Gastrocnemius medialis (tissue), 4 donors: Measurements from ENCODE around the gene EEIG1. TPM values are rescaled to one million over a fixed set of nuclear protein-coding genes. Genes with fewer than 3 reads are reported as not detected.
A peak's percentile ranks its signal among the peaks of the same experiment; 100 is the strongest.

Source experiments
- ATAC-seq, 2 donors: fragments of 150-250 bp; one replicate each; pipeline ENCODE4 v1.9.1; 2016
- DNase-seq, 2 donors: peaks; one replicate each; pipeline ENCODE4 v3.0.0-alpha.2; 2019
- H3K27ac ChIP-seq, 4 donors: fragments of 200-600 bp; sonication (generic); 1 replicate in 1 of 4; 2 replicates in 3 of 4; pipeline ENCODE4 v1.5.1; 2016 to 2018; ENCODE audit warnings: mild to moderate bottlenecking in 2 of 4, moderate library complexity in 1 of 4
- H3K27me3 ChIP-seq, 3 donors: fragments of 200-600 bp; sonication (generic) in 2 of 3; 1 replicate in 1 of 3; 2 replicates in 2 of 3; pipeline versions ENCODE4 v1.5.1 to v1.6.0; 2016 to 2019; ENCODE audit warnings: mild to moderate bottlenecking in 1 of 3, moderate library complexity in 1 of 3
- H3K36me3 ChIP-seq, 2 donors: fragments of 200-600 bp; sonication (generic) in 1 of 2; one replicate each; pipeline ENCODE4 v1.5.1; 2017 to 2018
- H3K4me1 ChIP-seq, 2 donors: fragments of 200-600 bp; sonication (generic) in 1 of 2; one replicate each; pipeline ENCODE4 v1.5.1; 2016 to 2017; ENCODE audit warnings: mild to moderate bottlenecking in 2 of 2
- H3K4me3 ChIP-seq, 4 donors: fragments of 200-600 bp; sonication (generic) in 3 of 4; 1 replicate in 1 of 4; 2 replicates in 3 of 4; pipeline ENCODE4 v1.5.1; 2016 to 2019; ENCODE audit warnings: mild to moderate bottlenecking in 2 of 4
- H3K9me3 ChIP-seq, 3 donors: fragments of 200-600 bp; sonication (generic) in 2 of 3; 1 replicate in 1 of 3; 2 replicates in 2 of 3; pipeline ENCODE4 v1.5.1; 2016 to 2019
- CTCF ChIP-seq, 5 experiments: fragments of 450-650 bp in 3 of 5; fragments of 200-600 bp in 2 of 5; sonication (generic) in 2 of 5; IDR thresholded peaks in 4 of 5; conservative IDR thresholded peaks in 1 of 5; 1 replicate in 4 of 5; 2 replicates in 1 of 5; pipeline ENCODE4 v1.5.1; 2016 to 2019; ENCODE audit warnings: antibody characterized with exemption in 5 of 5, mild to moderate bottlenecking in 3 of 5, moderate library complexity in 3 of 5
- POLR2A ChIP-seq, 2 donors: fragments of 450-650 bp; IDR thresholded peaks; one replicate each; pipeline ENCODE4 v1.6.1; 2017; ENCODE audit warnings: antibody characterized with exemption in 2 of 2, mild to moderate bottlenecking in 2 of 2, moderate library complexity in 2 of 2
- in situ Hi-C, 4 donors: fragments of 200-750 bp; cut with MboI; loops; one replicate each; pipeline versions ENCODE4 v1.15.0 to v1.8.0; 2017; ENCODE audit warnings: low sequenced_read_pairs in 4 of 4
- intact Hi-C: fragments of 100-400 bp; cut with DNase I; formaldehyde crosslinking; loops from one replicate; pipeline ENCODE4 v1.15.1; 2023; ENCODE audit warnings: low total_unique reads
- total RNA-seq, 4 donors: library from RNA; depleted of rRNA; stranded (reverse); fragments of >200 nt; gene quantifications; one replicate each; pipeline versions ENCODE4 v1.1.0 to v1.2.3, GENCODE V29; 2016

EEIG1 gene
- total RNA-seq, 4 donors from 2014 or later: 1.8 to 4.5 (median 2.8) TPM

- Histone ChIP-seq H3K4me3 (peak within 1 kb of the TSS; percentile 60 to 97 (median 82)), H3K9me3 (no peaks in the 10 kb centered on the region), H3K27ac (peak within 1 kb of the TSS; percentile 75 to 86 (median 78)), H3K4me1 (peaks cover 32 to 33% of the 10 kb centered on the region in 2 donors), H3K36me3 (peaks cover 0 to 5% of the 10 kb centered on the region in 2 donors), H3K27me3 (peaks cover 0 to 2% (median 0%) of the 10 kb centered on the region in 3 donors)
- ATAC-seq (peak; percentile 76), DNase-seq (peak; percentile 63 to 71)
- intact Hi-C loops: no loop called here
- TF ChIP-seq POLR2A (IDR thresholded peaks at IDR 0.05): peak; percentile 42 to 73
- no peak for TF ChIP-seq CTCF (IDR thresholded peaks at IDR 0.05 in 4 of 5, conservative IDR thresholded peaks at IDR 0.05 in 1 of 5)
- in situ Hi-C loops: loop anchor here in 1 of 4 donors (10.0 kb wide), 1 partner anchor 97 kb away; no protein-coding TSS in a partner anchor
Measured at GRCh38 chr9:127937388-127938297, 43.1 kb downstream of the EEIG1 start, which contains the start of gene DPM2. DPM2 (minus strand) TSS chr9:127937854; CDS start chr9:127937820, 34 bp downstream.

- Histone ChIP-seq H3K36me3 (peaks cover 0 to 5% of the 10 kb centered on the region in 2 donors), H3K9me3 (no peaks in the 10 kb centered on the region), H3K4me3 (peak overlapping the region; percentile 60 to 97 (median 82)), H3K27ac (peak overlapping the region; percentile 75 to 86 (median 78)), H3K27me3 (peaks cover 0 to 5% (median 0%) of the 10 kb centered on the region in 3 donors), H3K4me1 (peaks cover 26 to 27% of the 10 kb centered on the region in 2 donors)
- no peak for DNase-seq
- in situ Hi-C loops: loop anchor here in 1 of 4 donors (10.0 kb wide), 1 partner anchor 98 kb away; no protein-coding TSS in a partner anchor
- TF ChIP-seq POLR2A (IDR thresholded peaks at IDR 0.05) (no peak), CTCF (IDR thresholded peaks at IDR 0.05 in 4 of 5, conservative IDR thresholded peaks at IDR 0.05 in 1 of 5) (no peak)
- peak in 1 of 2 donors; percentile 5 for ATAC-seq
- intact Hi-C loops: no loop called here
Measured at GRCh38 chr9:127937056-127937387, 43.8 kb downstream of the EEIG1 start.

- Histone ChIP-seq H3K27ac (no peak overlapping the region), H3K4me1 (peaks cover 26 to 28% of the 10 kb centered on the region in 2 donors), H3K27me3 (peaks cover 0 to 5% (median 0%) of the 10 kb centered on the region in 3 donors), H3K4me3 (peak overlapping the region in 3 of 4 donors; percentile 60 to 97 (median 95)), H3K36me3 (peaks cover 0 to 5% of the 10 kb centered on the region in 2 donors), H3K9me3 (no peaks in the 10 kb centered on the region)
- DNase-seq (no peak), ATAC-seq (no peak)
- in situ Hi-C loops: loop anchor here in 1 of 4 donors (10.0 kb wide), 1 partner anchor 98 kb away; no protein-coding TSS in a partner anchor
- TF ChIP-seq CTCF (IDR thresholded peaks at IDR 0.05 in 4 of 5, conservative IDR thresholded peaks at IDR 0.05 in 1 of 5) (no peak), POLR2A (IDR thresholded peaks at IDR 0.05) (no peak)
- intact Hi-C loops: no loop called here
Measured at GRCh38 chr9:127936347-127936852, 44.4 kb downstream of the EEIG1 start.

- H3K4me3 ChIP-seq: no peak overlapping the region
- in situ Hi-C loops (loop anchor here in 1 of 4 donors (10.0 kb wide), 1 partner anchor 99 kb away; no protein-coding TSS in a partner anchor), intact Hi-C loops (no loop called here)
- ATAC-seq (no peak), DNase-seq (no peak)
- peaks cover 0 to 5% of the 10 kb centered on the region in 2 donors for H3K36me3 ChIP-seq
- H3K27ac ChIP-seq: no peak overlapping the region
- TF ChIP-seq CTCF (IDR thresholded peaks at IDR 0.05 in 4 of 5, conservative IDR thresholded peaks at IDR 0.05 in 1 of 5) (no peak), POLR2A (IDR thresholded peaks at IDR 0.05) (no peak)
- H3K27me3 ChIP-seq: peaks cover 0 to 5% (median 0%) of the 10 kb centered on the region in 3 donors
- peaks cover 26 to 32% of the 10 kb centered on the region in 2 donors for H3K4me1 ChIP-seq
- H3K9me3 ChIP-seq: no peaks in the 10 kb centered on the region
Measured at GRCh38 chr9:127935765-127936221, 45.0 kb downstream of the EEIG1 start.
